Measurements from ENCODE around the gene ZFX.

DNA sequence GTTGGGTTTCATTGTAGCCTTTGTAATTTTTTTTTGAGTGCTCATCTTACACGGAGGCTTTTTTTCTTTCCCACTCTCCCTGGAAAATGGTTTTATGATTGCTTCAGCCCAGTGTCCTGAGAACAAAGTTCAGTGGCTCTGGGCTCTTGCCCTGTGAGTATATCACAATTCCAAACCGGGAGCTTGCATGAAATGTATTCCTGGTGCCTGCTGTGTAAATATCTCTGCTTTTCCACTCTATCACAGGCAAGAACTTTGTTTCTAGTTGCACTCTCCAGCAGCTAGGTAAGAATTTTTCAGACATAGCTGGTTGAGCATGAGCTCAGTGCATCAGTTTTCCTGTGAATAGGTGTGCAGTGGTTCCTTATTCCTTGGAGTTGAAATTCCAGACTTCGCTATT lies 103.5 kb downstream of the ZFX start:
- TF ChIP-seq CTCF (IDR thresholded peaks at IDR 0.05) (no peak), POLR2A (IDR thresholded peaks at IDR 0.05) (no peak)

All from heart left ventricle (tissue), 13 donors.